Measurements from ENCODE around the gene ERMAP. TPM values are rescaled to one million over a fixed set of nuclear protein-coding genes. Genes with fewer than 3 reads are reported as not detected.

ERMAP gene
- total and polyA plus RNA-seq, 2 of the 8 experiments (the other 6 are each of a cell fraction or from before 2014, with no cell fraction given), result 2.5 to 3.9 TPM

- Histone ChIP-seq H3K23ac (ENCODE audit: insufficient read length) (no peak overlapping the region), H4K91ac (replicated peaks; ENCODE audit: insufficient read length, low read length) (no peak overlapping the region), H3K9me3 (ENCODE audit: insufficient read depth in 2 of 2, low read depth in 1 of 2, low read length in 1 of 2) (peaks cover 0 to 8% of the 10 kb centered on the region in 2 experiments; a peak in 2 of 4 replicates), H2AFZ (ENCODE audit: low read length) (no peak overlapping the region), H3K4me1 (replicated peaks in 1 of 4; ENCODE audit: control insufficient read depth in 3 of 4, insufficient read depth in 4 of 4, low read length in 3 of 4) (peaks cover 2 to 9% (median 5%) of the 10 kb centered on the region in 4 experiments; a peak in 6 of 7 replicates), H3K36me3 (ENCODE audit: control insufficient read depth in 2 of 4, insufficient read depth in 4 of 4, low read length in 3 of 4) (peaks cover 10 to 37% (median 24%) of the 10 kb centered on the region in 4 experiments; a peak in 6 of 8 replicates), H4K20me1 (replicated peaks in 1 of 2; ENCODE audit: control insufficient read depth in 1 of 2, insufficient read depth in 2 of 2, low read length in 2 of 2) (peaks cover 0 to 9% of the 10 kb centered on the region in 2 experiments), H4K5ac (ENCODE audit: insufficient read length, low read depth, low read length) (no peak overlapping the region), H3K27me3 (replicated peaks in 1 of 4; ENCODE audit: control insufficient read depth in 3 of 4, extremely low read depth in 1 of 4, insufficient read depth in 3 of 4, low read length in 3 of 4) (no peaks in the 10 kb centered on the region), H3K23me2 (ENCODE audit: low read depth, low read length) (peaks cover 12% of the 10 kb centered on the region), H2AK5ac (ENCODE audit: low read depth, low read length) (no peak overlapping the region), H2BK15ac (ENCODE audit: low read length) (no peak overlapping the region), H3K9ac (replicated peaks in 1 of 4; ENCODE audit: extremely low read depth in 1 of 4, low read depth in 3 of 4, low read length in 3 of 4) (no peak overlapping the region), H3K4ac (replicated peaks; ENCODE audit: insufficient read length, low read depth, low read length) (no peak overlapping the region), H2BK120ac (replicated peaks; ENCODE audit: low read depth, low read length) (no peak overlapping the region), H3K18ac (ENCODE audit: extremely low read depth, low read length) (no peak overlapping the region), H3K27ac (ENCODE audit: low read depth, low read length) (no peak overlapping the region), H2BK5ac (ENCODE audit: low read depth, low read length) (no peak overlapping the region; the same call in 1 of the 2 replicates), H3K79me2 (ENCODE audit: control insufficient read depth in 1 of 2, insufficient read depth in 2 of 2, low read length in 2 of 2) (peaks cover 11 to 22% of the 10 kb centered on the region in 2 experiments; a peak in 3 of 4 replicates), H3K14ac (ENCODE audit: insufficient read length) (no peak overlapping the region), H3K4me3 (ENCODE audit: extremely low read depth in 1 of 4, insufficient read depth in 2 of 4, low read depth in 3 of 4, low read length in 4 of 4) (no peak overlapping the region), H2BK12ac (ENCODE audit: low read depth, low read length) (no peak overlapping the region), H2BK20ac (ENCODE audit: low read length) (no peak overlapping the region), H3K56ac (replicated peaks; ENCODE audit: insufficient read length, low read depth, low read length) (no peak overlapping the region), H4K8ac (ENCODE audit: extremely low read depth, insufficient read depth, low read length) (no peak overlapping the region), H3K79me1 (ENCODE audit: low read depth, low read length) (peaks cover 10% of the 10 kb centered on the region), H3K4me2 (ENCODE audit: insufficient read depth in 1 of 2, low read depth in 2 of 2, low read length in 2 of 2) (no peak overlapping the region)
- WGBS, 2 experiments (ENCODE audit: extremely low coverage in 1 of 2, insufficient coverage in 1 of 2, insufficient read length in 1 of 2, insufficient replicate concordance in 2 of 2, low coverage in 1 of 2, low lambda C conversion rate in 2 of 2, missing lambda C conversion rate in 1 of 2), result 92% methylated on average over 5 of the region's 5 CpGs; no CpG with 5 or more reads in 1 of the 2 experiments
- DNase-seq (ENCODE audit: low read depth in 1 of 2, low spot score in 2 of 2), result no peak
- no peak for FAIRE-seq
- CTCF ChIA-PET (ENCODE audit: partially characterized antibody), result interaction anchor here (1.5 kb wide), 1 partner anchor 38 kb away, joined by 3 read pairs; no protein-coding TSS in a partner anchor
- POLR2A ChIA-PET (ENCODE audit: partially characterized antibody), result interaction anchor here (1.4 kb wide), 1 partner anchor 347 kb away, joined by 3 read pairs; no protein-coding TSS in a partner anchor
- TF ChIP-seq TEAD4 (IDR thresholded peaks at IDR 0.05; ENCODE audit: low read depth, low read length), result no peak
- TF ChIP-seq CEBPB (IDR thresholded peaks at IDR 0.05; ENCODE audit: low read depth, low read length), result no peak
- no peak for TF ChIP-seq SIRT6 (IDR thresholded peaks at IDR 0.05; ENCODE audit: low read length)
- no peak for TF ChIP-seq NRF1 (IDR thresholded peaks at IDR 0.05; ENCODE audit: low read depth, low read length)
- TF ChIP-seq NANOG (IDR thresholded peaks at IDR 0.05; ENCODE audit: insufficient read depth, low read depth, low read length, poor library complexity, severe bottlenecking), result no peak
- TF ChIP-seq BRCA1 (IDR thresholded peaks at IDR 0.05; ENCODE audit: low read depth, low read length), result no peak
- no peak for TF ChIP-seq JUND (IDR thresholded peaks at IDR 0.05; ENCODE audit: low read length)
- TF ChIP-seq SP2 (IDR thresholded peaks at IDR 0.05; ENCODE audit: low read length), result no peak
- no peak for TF ChIP-seq PHF8 (conservative IDR thresholded peaks at IDR 0.05; ENCODE audit: low read depth, low read length)
- no peak for TF ChIP-seq SP1 (IDR thresholded peaks at IDR 0.05; ENCODE audit: low read depth, low read length)
- TF ChIP-seq ASH2L (IDR thresholded peaks at IDR 0.05; ENCODE audit: low read length), result no peak
- no peak for TF ChIP-seq CBX8 (IDR thresholded peaks at IDR 0.05; ENCODE audit: borderline replicate concordance, low read depth, low read length)
Observed at GRCh38 chr1:42849944-42850343, 33.0 kb downstream of the ERMAP start.

Data from H1 (cell line).